ENCODE data around the gene HOXD9. TPM values are rescaled to one million over a fixed set of nuclear protein-coding genes. Genes with fewer than 3 reads are reported as not detected.

Gene HOXD9
- total RNA-seq, 1 donor from 2014 or later = 0.56 TPM

DNA sequence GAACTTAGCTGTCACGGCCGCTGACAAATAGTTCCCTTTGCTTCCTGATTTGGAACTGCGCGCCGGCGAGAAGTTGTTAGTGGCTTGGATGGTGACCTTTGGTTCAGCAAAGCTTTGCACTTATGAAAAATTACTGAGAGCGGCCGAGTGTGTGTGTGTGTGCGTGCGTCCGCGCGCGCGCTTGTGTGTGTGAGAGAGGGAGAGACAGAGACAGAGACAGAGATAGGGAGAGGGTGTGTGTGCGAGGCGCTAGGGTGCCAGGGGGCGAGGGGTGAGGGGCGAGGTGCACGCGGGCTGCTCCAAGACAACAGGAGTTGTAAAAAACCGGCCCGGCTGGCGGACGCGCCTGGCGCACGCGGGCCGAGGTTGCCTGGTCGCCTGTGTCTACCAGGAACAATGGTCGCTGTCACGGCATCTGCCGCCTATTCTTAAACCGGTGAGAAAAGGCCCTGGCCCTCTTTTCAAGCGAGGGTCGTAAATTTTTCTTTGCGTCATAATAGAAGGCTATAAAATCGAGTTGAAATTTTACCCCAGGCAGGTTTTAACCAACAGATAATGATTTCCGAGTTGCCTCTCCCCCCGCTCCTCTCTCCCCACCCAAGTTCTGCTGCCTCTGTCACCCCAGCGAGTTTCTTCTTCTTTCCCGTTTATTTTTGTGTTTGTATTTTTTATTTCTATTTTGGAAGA is 35.1 kb downstream of the HOXD9 start:
- Mint-ChIP-seq H3K27me3 (ENCODE audit: unreplicated experiment) (peaks cover 45% of the 10 kb centered on the region), H3K9me3 (ENCODE audit: unreplicated experiment) (no peaks in the 10 kb centered on the region), H3K36me3 (ENCODE audit: low read depth, unreplicated experiment) (no peaks in the 10 kb centered on the region), H3K27ac (ENCODE audit: unreplicated experiment) (peak overlapping the region; percentile 58), H3K4me1 (ENCODE audit: unreplicated experiment) (peaks cover 25% of the 10 kb centered on the region), H3K4me3 (ENCODE audit: unreplicated experiment) (peak overlapping the region; percentile 78)
- no peak for DNase-seq (ENCODE audit: low spot score)
- TF ChIP-seq, protein P1, sequence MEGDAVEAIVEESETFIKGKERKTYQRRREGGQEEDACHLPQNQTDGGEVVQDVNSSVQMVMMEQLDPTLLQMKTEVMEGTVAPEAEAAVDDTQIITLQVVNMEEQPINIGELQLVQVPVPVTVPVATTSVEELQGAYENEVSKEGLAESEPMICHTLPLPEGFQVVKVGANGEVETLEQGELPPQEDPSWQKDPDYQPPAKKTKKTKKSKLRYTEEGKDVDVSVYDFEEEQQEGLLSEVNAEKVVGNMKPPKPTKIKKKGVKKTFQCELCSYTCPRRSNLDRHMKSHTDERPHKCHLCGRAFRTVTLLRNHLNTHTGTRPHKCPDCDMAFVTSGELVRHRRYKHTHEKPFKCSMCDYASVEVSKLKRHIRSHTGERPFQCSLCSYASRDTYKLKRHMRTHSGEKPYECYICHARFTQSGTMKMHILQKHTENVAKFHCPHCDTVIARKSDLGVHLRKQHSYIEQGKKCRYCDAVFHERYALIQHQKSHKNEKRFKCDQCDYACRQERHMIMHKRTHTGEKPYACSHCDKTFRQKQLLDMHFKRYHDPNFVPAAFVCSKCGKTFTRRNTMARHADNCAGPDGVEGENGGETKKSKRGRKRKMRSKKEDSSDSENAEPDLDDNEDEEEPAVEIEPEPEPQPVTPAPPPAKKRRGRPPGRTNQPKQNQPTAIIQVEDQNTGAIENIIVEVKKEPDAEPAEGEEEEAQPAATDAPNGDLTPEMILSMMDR (IDR thresholded peaks at IDR 0.05; ENCODE audit: unreplicated experiment) = no peak

DNA sequence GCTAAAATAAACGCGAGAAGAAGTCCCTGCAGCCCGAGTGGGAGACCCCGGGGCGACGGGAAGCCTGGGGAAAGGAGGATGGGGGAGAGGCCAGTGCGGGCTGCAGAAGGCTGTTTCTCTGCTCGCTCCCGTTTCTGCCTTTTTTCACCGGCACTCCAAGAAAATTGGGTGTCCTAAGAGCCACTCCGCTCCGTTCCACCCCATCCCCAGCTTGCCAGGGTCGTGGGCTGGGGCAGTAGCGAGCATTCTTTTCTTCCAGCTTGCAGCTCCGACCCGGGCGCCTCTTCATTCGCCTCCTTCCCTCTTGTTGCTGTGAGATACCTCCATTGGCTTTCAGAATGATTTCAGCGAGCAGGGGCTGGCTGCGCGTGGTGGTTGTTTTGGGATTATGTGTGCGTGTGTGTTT is 35.7 kb downstream of the HOXD9 start:
- H3K36me3 Mint-ChIP-seq (ENCODE audit: low read depth, unreplicated experiment) = no peaks in the 10 kb centered on the region
- H3K9me3 Mint-ChIP-seq (ENCODE audit: unreplicated experiment) = no peaks in the 10 kb centered on the region
- TF ChIP-seq, protein P1 (IDR thresholded peaks at IDR 0.05; ENCODE audit: unreplicated experiment) = no peak
- peak overlapping the region; percentile 79 for H3K4me3 Mint-ChIP-seq (ENCODE audit: unreplicated experiment)
- DNase-seq (ENCODE audit: low spot score) = no peak
- no peak overlapping the region for H3K27ac Mint-ChIP-seq (ENCODE audit: unreplicated experiment)
- peaks cover 45% of the 10 kb centered on the region for H3K27me3 Mint-ChIP-seq (ENCODE audit: unreplicated experiment)
- peaks cover 25% of the 10 kb centered on the region for H3K4me1 Mint-ChIP-seq (ENCODE audit: unreplicated experiment)

DNA sequence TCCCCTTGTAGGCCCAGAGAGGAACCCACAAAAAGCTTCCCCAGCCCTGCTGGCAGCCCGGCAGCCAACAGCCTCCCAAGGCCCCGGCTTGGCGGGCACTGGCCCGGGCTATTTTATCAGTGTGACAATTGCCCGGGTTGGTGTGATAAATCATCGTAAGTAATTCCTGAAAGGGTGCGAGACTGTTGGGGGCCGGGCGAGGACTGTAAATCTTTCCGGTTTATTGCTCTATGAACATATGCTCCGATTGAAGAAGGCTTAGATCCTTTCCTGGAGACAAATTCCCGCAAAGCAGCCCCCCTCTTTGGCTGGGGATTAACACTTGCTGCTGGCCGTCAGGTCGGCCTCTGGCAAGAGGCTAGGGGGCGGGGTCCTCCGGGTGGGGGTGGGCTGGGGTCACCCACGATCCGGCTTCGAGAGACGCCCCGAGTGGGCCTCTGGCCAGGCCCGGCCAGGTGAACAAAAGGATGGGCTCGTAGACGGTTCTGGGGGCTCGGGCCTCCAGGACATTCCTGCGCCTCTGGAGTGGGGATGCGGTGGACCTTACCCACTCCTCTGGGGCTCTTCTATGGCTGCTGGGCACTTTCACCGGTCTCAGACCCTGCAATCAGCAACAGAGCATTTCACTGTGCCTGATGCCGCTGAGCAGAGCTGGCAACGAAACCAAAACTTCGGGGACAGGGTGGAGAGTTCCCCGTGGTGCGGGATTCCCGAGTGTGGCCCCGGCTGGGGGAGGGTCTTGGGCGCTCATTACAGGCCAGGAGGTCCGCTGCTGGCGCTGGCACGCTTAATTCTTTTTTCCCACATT is 36.5 kb downstream of the HOXD9 start:
- TF ChIP-seq, protein P1 (IDR thresholded peaks at IDR 0.05; ENCODE audit: unreplicated experiment) = no peak
- no peak for DNase-seq (ENCODE audit: low spot score)
- H3K4me3 Mint-ChIP-seq (ENCODE audit: unreplicated experiment) = no peak overlapping the region
- H3K36me3 Mint-ChIP-seq (ENCODE audit: low read depth, unreplicated experiment) = no peaks in the 10 kb centered on the region
- H3K27ac Mint-ChIP-seq (ENCODE audit: unreplicated experiment) = no peak overlapping the region
- H3K4me1 Mint-ChIP-seq (ENCODE audit: unreplicated experiment) = peaks cover 30% of the 10 kb centered on the region
- H3K9me3 Mint-ChIP-seq (ENCODE audit: unreplicated experiment) = no peaks in the 10 kb centered on the region
- peaks cover 46% of the 10 kb centered on the region for H3K27me3 Mint-ChIP-seq (ENCODE audit: unreplicated experiment)

DNA sequence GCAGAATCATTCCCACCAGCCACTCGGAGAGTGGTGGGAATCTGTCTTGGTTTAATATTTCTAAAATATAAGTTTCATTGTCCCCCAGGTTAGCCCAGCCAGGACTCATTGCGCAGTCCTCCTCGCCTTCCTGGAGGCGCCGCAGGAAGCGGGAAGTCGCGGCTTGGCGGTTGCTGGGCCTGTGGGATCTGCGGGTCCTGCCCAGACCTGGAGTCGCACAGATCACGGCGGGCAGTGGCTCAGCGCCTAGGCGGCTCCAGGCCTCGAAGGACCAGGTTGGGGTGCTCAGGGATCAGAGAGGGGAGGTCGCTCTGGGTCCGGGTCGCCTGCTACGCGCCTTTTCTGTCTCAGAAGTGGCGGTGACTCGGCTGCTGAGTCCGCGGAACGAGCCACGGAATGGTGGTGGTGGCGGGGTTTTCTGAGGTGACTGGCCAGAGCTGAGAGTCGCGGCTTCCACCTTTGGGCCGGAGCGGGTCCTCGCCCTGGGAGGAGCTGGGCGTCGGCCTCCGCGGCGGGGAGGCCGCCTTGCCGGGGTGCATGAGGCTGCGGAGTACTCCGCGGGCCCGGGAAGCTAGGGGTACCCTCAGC is 37.2 kb downstream of the HOXD9 start:
- TF ChIP-seq, protein P1 (IDR thresholded peaks at IDR 0.05; ENCODE audit: unreplicated experiment) = no peak
- no peak overlapping the region for H3K4me3 Mint-ChIP-seq (ENCODE audit: unreplicated experiment)
- peaks cover 33% of the 10 kb centered on the region for H3K4me1 Mint-ChIP-seq (ENCODE audit: unreplicated experiment)
- no peak for DNase-seq (ENCODE audit: low spot score)
- no peaks in the 10 kb centered on the region for H3K36me3 Mint-ChIP-seq (ENCODE audit: low read depth, unreplicated experiment)
- peaks cover 49% of the 10 kb centered on the region for H3K27me3 Mint-ChIP-seq (ENCODE audit: unreplicated experiment)
- H3K27ac Mint-ChIP-seq (ENCODE audit: unreplicated experiment) = no peak overlapping the region
- H3K9me3 Mint-ChIP-seq (ENCODE audit: unreplicated experiment) = no peaks in the 10 kb centered on the region
